NB4 (cell line): ENCODE data around the gene GNPTAB.
A peak's percentile ranks its signal among the peaks of the same experiment; 100 is the strongest.

Experiments
- DNase-seq: peaks from one replicate; pipeline ENCODE4 v3.0.0; 2010; ENCODE audit warnings: low read depth
- H3K4me3 ChIP-seq: one replicate; pipeline ENCODE4 v1.5.1; 2011; ENCODE audit warnings: mild to moderate bottlenecking, low read depth, low read length, moderate library complexity
- MAX ChIP-seq: IDR thresholded peaks from 2 replicates; pipeline ENCODE4 v1.6.1; 2011; ENCODE audit warnings: low read depth, low read length
- MYC ChIP-seq: IDR thresholded peaks from 2 replicates; pipeline ENCODE4 v1.6.1; 2011; ENCODE audit warnings: low read depth, low read length
- POLR2A ChIP-seq: IDR thresholded peaks from 2 replicates; pipeline ENCODE4 v1.6.1; 2011; ENCODE audit warnings: mild to moderate bottlenecking; ENCODE audit not compliant: insufficient read length; ENCODE audit errors: extremely low read depth
- TF ChIP-seq, protein P1 (sequence below): IDR thresholded peaks from one replicate; pipeline ENCODE4 v1.5.1; 2012; ENCODE audit warnings: low read depth, low read length

GNPTAB gene

GRCh38 chr12:101792046-101792931, 38.5 kb downstream of the GNPTAB start:
- H3K4me3 ChIP-seq = no peak overlapping the region
- no peak for DNase-seq
- TF ChIP-seq, protein P1, sequence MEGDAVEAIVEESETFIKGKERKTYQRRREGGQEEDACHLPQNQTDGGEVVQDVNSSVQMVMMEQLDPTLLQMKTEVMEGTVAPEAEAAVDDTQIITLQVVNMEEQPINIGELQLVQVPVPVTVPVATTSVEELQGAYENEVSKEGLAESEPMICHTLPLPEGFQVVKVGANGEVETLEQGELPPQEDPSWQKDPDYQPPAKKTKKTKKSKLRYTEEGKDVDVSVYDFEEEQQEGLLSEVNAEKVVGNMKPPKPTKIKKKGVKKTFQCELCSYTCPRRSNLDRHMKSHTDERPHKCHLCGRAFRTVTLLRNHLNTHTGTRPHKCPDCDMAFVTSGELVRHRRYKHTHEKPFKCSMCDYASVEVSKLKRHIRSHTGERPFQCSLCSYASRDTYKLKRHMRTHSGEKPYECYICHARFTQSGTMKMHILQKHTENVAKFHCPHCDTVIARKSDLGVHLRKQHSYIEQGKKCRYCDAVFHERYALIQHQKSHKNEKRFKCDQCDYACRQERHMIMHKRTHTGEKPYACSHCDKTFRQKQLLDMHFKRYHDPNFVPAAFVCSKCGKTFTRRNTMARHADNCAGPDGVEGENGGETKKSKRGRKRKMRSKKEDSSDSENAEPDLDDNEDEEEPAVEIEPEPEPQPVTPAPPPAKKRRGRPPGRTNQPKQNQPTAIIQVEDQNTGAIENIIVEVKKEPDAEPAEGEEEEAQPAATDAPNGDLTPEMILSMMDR = peak; percentile 29
- no peak for TF ChIP-seq POLR2A

DNA sequence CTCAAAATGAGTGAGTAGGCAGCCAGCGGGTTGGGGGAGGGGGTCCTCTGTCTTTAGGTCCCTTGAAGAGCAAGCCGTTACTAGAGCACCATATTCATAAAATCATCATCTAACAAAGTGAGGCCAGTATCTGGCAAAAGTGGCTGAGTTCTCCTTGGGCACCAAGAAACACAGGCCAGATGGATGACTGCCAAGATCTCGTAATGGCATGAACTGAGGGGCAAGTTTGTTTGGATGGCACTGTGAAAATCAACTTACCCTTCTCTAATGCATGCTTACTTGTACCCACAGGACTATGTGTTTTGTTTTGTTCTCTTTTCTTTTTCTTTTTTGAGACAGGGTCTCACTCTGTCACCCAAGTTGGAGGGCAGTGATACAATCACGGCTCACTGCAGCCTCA, 41.6 kb downstream of the GNPTAB start:
- no peak for TF ChIP-seq POLR2A
- TF ChIP-seq MYC = no peak
- TF ChIP-seq, protein P1 = no peak
- TF ChIP-seq MAX = no peak
- no peak overlapping the region for H3K4me3 ChIP-seq
- no peak for DNase-seq

- H3K4me3 ChIP-seq = no peak overlapping the region
- no peak for DNase-seq
- TF ChIP-seq, protein P1 = no peak
- TF ChIP-seq MAX (no peak), POLR2A (no peak), MYC (no peak)
These were observed 45.1 kb downstream of the GNPTAB start for GRCh38 chr12:101785671-101786070.

DNA sequence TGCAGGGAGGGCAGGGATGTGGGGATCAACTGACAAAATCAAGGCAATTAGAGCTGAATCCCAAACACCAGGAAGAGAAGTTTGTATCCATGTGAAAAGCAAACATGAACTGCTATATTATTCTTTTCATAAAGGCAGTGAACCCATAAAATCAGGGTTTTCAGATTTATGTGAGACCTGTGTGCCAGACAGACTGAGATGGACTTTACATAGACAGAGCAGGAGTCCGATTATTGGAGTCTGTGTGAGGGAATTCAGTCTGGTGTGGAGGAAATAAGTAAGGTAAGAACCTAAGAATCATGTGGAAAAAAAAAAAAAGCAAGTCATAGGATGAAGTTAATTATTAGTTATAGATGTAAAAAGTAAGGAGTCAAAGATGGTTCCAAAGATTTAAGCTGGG, 46.4 kb downstream of the GNPTAB start:
- no peak for DNase-seq
- H3K4me3 ChIP-seq = no peak overlapping the region
- TF ChIP-seq POLR2A = no peak
- no peak for TF ChIP-seq MAX
- TF ChIP-seq, protein P1 = no peak
- TF ChIP-seq MYC = no peak

- TF ChIP-seq MYC (no peak), POLR2A (no peak), MAX (no peak)
- TF ChIP-seq, protein P1 = no peak
- H3K4me3 ChIP-seq = no peak overlapping the region
- DNase-seq = no peak
These were observed 46.9 kb downstream of the GNPTAB start for GRCh38 chr12:101783838-101784237.

DNA sequence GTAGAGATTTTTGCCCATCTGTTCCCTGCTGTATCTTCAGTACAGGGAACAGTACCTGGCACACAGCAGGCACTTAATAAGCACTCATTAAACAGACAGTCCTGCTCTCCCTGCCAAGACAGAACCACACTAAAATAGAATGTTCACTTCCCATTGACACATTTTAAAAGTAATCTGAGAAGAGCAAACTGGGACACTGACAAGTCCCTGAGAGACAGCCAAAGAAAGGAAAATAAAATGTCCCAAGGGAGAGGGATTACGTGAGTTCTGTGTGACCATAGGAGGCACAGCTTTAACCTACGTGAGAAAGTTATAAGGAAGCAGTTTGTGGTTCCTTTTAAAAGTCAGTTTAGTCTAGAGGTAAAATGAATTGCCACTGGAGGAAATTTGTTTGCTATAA, 47.6 kb downstream of the GNPTAB start:
- no peak for TF ChIP-seq MYC
- TF ChIP-seq, protein P1 = no peak
- no peak for TF ChIP-seq MAX
- no peak for TF ChIP-seq POLR2A
- peak; percentile 26 for DNase-seq

More for the DNA sequence above, 47.6 kb downstream of the GNPTAB start:
- H3K4me3 ChIP-seq = no peak overlapping the region
